Kidney capillary endothelial cell (primary cell): ENCODE measurements around the gene COPS4.
"Not testable (repeated sequence)": the region's sequence is repeated elsewhere in the genome, so short reads cannot be mapped to it uniquely, and the experiment has no call there.

Source experiments
- DNase-seq: peaks from one replicate; pipeline ENCODE4 v3.0.0-alpha.2; 2018; ENCODE audit warnings: low spot score

Gene COPS4

DNA sequence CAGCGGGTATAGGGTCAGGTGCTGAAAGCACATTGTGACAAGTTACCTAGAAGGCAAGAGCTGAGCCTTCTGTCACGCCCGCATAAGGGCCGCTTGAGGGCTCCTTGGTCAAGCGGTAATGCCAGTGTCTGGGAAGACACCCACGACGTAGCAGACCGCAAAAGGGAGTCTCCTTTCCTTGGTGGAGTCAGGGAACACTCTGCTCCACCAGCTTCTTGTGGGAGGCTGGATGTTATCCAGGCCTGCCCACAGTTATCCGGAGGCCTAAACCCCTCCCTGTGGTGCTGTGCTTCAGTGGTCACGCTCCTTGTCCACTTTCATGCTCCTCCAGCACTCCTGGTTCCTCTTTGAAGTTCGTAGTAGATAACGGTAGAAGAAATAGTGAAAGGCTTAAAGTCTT lies 50.0 kb downstream of the COPS4 start:
- not testable (repeated sequence) for DNase-seq

DNA sequence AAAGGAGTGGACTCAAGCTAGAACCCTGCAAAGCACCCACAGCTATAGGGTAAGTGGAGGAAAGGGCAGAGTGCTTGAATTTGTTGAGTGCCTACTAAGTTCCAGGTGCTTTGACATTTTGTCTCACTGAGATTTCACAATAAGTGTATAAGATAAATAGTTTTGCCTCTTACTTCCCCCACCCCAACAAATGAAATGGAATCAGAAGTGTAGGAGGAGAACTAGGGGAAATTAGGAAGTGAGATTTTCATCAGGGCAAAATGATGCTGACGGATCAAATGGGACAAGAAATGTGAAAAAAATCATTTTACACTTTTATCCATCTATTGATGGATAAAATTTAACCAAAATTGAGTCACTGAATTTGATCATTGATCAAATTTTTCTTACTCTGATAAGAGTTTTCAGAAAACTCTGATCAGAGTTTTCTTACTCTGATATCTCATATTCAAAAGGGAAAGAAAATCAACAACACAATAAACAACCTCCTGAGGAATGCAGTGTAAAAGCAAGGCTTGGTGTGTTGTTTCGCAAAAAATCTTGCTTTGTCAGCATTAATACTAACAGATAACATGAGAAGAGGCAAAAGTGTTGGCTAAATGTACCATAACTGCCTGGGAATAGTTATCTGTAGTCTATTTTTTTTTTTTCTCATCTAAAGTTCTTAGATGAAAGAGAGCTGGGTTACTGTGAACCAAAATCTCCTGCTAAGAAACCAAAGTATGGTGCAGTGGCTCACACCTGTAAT lies 54.6 kb downstream of the COPS4 start:
- no peak for DNase-seq

DNA sequence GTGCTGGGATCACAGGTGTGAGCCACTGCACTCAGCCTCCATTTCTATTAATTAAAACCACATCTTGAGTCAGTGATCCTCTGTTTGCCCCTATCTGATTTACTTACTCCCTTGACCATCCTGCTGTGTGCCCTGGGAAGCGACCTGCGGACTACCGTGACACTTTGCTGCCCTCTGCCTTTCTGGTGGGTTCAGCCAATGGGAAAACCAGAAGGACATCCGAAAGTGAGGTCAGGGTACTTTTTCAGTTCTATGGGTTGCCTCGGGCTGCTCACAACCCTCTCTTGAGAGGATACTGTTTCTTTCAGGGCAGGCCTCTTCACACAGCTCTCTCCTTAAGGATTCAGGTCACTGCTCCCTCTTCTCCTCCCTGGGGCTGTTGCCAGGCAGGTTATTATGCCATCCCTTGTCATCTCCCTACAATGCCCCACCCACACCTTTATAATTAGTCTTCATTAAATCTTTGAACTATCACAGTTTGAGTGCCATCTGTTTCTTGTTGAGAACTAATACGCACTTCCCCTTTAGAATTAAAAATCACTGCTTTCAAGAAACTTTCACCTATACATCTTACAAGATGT lies 58.2 kb downstream of the COPS4 start:
- DNase-seq, result no peak

DNA sequence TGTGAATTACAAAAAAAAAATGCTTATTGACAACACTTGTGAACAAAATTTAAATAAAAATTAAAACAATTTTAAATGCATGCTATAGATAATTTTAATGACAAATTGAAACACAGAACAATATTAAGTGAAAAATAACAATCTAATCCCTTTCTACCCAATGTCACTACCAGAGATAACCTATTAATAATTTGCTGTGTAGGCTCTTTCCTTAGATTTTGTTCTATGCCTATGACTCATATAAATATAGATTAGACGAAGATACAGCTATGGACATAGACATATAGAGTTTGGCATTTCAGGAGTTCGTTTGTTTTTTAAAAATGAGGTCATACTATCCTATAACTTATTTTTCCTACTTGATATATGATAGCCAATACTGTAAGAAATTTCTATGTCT lies 61.4 kb downstream of the COPS4 start:
- DNase-seq, result no peak

DNA sequence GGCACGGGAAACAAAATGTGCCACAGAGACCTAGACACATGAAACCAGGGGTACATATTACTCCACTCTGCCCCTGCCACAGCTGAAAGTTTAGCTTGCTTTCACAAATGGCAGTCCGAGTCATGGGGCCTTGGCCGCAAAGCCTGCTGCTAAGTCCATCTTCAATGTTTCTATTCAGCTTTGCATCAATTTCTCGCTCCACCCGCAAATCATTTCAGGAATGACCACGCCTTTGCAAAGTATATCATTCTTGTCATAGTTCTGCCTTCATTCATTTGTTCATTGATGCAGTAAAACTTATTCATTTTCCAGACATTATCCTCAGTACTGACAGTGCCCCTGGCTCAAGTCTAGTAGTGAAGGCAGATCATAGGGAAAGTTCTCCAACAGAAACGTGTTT lies 70.0 kb downstream of the COPS4 start:
- DNase-seq, result no peak

DNA sequence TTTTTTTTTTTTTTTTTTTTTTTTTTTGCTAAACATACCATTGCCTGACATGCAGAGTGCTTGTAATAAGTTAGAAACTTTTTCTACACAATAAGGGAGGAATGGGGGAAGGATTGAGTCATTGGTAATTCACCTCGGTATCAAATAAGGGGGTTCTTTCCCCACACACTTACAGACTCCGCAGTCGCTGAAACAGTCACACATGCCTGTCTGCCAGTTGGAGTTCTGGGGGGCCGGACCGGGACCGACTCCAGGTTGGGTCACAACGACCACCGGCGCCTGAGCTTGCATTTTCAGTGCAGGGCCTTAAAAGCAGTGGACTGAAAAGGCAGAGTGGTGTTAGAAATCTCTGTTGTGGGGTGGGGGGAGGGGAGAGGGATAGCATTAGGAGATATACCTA lies 72.6 kb downstream of the COPS4 start:
- no peak for DNase-seq

DNA sequence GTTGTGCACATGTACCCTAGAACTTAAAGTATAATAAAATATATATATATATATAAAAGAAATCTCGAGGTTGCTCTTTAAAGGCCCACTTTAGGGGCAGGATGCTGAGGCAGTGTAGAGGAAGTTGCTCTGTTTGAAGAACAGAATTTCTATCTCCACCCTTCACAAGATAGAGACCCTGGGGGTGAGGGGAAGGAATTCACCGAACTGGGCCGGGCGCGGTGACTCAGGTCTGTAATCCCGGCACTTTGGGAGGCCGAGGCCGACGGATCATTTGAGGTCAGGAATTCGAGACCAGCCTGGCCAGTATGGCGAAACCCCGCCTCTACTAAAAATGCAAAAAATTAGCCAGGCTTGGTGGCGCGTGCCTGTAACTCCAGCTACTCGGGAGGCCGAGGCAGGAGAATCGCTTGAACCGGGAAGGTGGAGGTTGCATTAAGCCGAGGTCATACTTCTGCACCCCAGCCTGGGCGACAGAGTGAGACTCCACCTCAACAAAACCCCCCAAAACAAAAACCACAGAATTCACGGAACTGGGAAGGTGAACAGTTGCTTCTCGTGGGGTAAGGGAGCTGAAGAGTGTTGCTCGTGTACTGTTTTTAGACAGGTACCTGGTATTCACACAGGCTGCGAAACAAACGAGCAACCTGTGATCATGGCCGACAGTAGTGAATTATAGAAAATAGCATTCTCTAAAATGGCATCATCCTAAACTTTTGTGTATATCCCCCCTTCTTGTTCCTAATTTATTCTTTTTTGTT lies 73.3 kb downstream of the COPS4 start:
- DNase-seq, result no peak

DNA sequence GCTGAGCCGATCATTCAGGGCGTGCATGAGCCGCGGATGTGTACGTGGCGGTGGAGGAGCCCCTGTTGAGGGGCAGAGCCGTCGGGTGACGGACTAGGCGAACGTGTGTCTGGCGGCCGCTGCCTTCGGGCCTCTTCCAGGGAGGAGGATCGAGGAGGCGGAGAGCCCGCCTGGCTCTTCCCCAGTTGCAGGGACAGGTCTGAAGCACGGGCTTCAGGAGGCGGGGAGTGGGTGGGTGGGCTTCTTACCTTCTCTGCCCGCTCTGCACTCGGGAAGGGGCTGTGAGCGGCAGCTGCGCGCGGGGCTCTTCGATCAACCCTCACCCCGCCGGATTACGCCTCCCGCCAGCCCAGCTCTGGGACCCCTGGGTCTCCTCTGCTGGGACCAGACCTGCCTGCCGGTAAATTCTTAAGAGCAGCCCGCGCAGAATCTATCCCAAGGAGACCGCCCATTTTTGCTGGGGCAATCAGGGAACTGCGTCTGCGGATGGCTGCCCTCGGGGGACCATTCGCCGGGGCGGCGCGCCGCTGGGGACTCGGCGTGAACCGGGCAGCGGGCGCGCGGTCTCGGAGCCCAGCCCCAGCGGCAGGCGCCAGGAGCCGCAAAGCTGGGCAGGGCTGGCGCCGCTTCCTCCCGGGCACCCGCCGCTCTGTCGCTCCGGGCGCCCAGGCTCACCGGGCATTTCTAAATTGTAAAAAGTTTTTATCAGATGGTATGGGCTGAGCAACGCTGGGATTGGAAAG lies 74.7 kb downstream of the COPS4 start:
- DNase-seq, result peak; percentile 11

DNA sequence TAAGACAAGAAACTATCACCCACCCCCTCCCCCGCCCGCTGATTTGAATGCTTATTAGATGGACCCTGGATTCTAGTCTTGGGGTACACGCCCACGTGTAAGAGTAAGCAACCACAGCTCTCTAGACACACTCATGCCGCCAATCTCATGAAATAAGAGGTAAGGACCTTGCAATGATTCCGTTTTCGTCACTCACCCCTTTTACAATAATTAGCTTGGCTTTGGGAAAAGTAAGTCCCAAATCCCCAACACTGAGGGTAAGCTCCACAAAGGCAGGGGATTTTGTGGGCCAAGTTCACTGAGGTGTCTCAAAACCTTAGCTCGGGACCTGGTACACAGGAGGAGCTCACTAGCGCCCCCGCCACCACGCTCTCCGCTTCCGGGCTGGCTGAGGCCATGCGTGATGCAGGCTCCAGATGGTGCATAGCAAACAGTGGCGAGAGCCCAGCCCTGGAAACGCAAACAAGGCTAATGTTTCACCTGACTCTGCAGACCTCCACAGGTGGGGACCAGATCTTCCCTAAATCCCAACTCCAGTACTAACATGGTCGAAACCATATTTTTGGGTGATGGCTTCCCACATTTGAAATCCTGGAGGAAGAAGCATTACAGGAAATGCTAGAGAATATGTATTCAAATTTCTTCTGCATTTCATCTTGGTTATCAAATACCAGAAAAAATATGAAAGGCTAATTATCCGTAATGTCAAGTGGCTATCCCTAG lies 75.4 kb downstream of the COPS4 start:
- peak; percentile 46 for DNase-seq

DNA sequence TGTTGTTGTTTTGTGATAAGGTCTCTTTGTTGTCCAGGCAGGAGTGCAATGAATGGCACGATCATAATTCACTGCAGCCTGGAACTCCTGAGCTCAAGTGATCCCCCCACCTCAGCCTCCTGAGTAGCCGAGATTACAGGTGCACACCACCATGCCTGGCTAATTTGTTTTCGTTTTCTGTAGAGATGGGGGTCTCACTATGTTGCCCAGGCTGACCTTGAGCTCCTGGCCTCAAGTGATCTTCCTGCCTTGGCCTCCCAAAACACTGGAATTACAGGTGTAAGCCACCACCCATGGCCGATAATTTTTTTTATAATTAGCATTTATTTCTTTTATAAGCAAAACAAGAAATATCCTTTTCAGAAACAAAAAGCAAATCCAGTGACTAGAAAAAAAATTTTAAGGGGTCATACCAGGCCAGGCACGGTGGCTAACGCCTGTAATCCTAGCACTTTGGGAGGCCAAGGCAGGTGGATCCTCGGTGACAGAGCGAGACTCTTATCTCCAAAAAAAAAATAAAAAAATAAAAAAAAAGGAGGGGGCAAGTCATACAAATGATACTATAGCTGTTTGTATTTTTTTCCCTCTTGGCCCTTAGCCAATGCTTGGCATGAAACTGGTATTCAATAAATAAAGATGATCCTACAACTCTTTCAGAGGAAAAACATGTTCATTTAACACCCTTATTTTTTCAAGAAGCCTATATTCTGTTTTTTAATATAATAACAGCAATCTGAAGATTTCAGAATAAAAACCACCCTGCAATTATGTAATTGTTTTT lies 76.2 kb downstream of the COPS4 start:
- no peak for DNase-seq

DNA sequence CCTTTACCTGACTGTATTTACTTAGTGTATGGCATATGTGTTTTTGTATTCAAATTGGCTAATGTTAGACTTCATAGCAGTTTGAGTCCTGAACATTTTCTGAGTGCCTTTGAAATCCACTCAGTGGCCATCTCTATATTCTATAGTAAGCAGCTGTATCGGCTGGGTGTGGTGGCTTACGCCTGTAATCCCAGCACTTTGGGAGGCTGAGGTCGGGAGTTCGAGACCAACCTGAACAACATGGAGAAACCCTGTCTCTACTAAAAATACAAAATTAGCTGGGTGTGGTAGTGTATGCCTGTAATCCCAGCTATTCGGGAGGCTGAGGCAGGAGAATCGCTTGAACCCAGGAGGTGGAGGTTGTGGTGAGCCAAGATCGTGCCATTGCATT lies 76.8 kb downstream of the COPS4 start:
- not testable (repeated sequence) for DNase-seq

DNA sequence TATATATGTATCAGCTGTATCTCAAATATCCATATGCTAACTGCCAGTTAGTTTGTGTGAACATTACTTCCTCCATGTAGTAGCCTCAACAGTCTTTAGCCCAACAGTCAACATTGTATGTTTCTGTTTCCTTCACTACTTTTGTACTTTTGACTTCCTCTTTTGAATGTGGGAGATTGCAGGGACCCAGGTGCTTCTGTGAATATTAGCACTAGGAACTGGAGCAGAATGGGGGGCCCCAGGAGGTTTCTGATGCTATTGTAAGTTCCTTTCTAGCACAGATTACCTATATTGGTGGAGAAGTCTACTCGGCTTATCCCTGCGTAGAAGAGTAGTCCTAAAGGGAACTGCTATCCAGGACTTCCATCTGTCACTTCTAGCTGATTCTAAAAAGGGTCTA lies 77.2 kb downstream of the COPS4 start:
- DNase-seq, result no peak

DNA sequence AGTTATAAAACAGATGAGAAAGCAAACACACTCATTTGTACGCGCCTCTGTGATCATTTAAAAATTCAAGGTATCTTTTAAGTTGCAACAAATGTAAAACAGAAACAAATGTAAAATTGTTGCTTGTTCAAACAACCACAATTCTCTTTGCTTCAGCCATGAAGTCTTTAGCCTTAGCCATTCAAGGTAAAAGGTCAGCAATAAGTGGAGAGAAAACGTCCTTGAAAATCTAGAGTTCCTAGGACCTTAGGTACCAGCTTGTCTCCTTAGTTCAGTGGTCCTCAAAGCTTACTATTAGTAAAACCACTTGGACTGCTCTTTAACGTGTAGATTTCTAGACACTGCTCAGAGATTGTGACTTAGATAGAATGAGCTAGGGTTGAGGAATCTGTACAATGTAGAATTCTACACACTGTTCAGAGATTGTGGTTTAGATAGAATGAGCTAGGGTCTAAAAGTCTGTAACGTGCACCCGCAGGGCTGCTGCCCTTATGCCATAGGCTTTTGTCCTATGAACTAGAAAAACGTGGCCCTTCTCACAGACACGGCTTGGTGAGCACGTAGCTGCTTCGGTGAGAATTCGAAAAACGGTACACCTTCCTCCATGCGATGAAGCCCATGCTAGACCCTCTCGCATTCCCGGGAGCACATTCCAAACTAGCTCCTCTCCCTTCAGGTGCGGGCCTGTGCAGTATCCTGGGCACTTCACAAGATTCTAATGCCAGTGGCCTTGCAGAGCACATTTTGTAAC lies 77.9 kb downstream of the COPS4 start:
- DNase-seq, result no peak

DNA sequence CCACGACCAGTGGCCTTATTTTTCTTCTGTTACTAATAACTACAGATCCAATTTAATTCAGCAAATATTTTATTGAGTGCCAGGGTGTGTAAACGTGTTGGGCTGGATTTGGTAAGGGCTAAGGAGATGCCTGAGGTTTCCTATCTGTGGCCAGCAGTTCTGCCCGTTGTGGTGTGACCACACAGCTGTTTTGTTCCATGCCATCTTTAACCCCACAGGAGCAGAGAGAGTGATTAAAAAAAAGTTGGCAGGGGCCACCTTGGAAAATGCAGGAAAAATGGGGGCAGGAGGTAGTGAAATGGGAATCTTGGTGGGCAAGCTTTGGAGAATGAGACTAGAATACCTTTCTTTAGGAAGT lies 78.4 kb downstream of the COPS4 start:
- DNase-seq, result no peak

DNA sequence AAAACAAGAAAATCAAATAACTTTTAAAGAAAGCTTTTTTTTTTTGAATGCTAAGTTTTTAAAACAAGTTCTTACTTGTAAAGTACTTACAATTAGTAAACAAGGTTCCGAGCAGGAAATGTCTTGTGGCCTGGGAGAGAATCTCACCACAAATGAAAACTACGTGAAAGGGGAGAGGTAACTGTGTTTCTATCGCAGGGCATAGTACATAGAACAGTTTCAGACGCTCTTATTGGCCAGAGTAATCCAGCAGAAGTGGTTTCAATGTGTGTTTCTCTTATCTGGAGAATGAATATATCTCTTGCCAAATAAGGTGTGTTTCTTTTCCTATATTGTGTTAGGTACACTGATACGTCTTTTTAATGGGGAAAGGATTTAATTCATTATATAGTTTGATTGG lies 79.6 kb downstream of the COPS4 start, which contains the start of gene PLAC8:
Gene PLAC8 (minus strand): TSS at position 154 of the 400 bp plus-strand sequence. CDS start 6,808 bp downstream, outside the sequence.
- no peak for DNase-seq

DNA sequence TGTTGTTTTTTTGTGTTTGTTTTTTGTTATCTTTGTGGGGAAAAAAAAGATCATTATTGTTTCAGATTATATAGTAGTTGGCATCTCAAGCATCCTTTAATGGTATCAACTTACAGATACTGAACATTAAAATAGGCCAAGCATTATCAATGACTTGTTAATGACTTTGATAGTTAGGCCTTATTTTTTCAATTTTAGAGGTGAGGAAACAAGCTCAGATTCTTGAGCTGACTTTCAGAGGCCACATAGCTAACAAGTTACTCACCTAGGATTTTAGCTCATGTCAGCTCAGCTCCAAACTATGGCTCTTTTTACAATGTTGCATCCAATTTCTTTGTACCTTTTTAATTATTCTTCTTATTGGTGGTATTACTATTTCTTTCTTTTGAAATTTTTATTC lies 80.0 kb downstream of the COPS4 start:
- DNase-seq, result no peak

DNA sequence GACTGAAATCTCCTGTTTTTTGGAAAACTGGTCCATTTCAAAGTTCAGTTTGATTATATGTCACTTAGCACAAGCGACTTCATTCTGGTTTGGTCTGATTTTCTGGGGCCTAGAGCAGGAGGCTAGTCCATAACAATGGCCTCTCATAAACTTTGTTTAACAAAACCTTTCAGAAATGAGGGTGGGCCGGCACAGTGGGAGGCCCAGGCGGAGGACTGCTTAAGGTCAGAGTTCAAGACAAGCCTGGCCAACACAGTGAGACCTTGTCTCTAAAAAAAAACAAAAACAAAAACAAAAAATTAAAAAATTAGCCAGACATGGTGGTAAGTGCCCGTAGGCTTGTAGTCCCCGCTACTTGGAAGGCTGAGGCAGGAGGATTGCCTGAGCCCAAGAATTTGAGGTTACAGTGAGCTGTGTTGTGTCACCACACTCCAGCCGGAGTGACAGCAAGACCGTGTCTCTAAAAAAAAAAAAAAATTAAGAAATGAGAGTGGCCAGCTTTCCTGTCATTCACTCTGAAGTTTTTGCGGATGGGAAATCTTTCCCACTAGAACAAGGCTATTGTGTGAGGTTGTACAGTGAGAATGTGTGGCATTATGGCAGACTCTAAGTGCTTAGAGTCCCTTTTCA lies 80.8 kb downstream of the COPS4 start:
- no peak for DNase-seq

DNA sequence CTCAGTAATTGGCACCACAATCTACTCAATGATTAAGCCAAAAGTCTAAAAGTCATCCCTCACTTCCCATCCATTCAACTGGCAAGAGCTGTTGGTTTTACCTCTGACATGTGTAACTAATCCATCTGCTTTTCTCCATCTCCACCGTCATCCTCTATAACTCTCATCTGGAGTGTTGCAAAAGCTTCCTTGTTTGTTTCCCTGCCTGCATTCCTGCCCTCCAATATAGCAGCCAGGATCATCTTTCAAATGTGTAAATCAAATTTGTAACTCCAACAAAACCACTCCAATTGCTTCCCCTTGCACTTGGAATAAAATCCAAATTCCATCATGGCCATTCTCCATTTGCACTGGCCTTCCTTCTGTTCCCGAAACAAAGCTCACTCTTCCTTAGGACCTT lies 83.9 kb downstream of the COPS4 start:
- DNase-seq, result no peak

DNA sequence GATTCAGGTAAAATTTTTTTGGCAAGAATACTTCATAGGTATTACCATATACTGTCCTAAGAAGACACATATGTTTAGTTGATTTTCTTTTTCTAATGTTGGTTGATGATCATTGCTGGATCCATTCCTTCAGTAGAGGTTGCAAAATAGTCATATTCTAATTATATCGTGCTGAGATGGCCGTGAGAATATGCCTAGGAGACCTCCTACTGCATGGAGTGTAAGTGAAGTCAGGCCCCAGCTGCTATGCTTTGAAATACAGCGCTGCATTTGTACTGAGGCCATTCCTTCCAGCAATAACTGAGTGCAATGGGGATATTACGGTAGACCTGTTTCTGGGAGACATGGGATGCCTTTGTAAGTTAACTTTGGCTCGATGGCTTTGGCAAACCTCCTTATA lies 86.3 kb downstream of the COPS4 start:
- no peak for DNase-seq
